Panc1 (cell line): Measurements from ENCODE around the gene FOXR1. TPM values are rescaled to one million over a fixed set of nuclear protein-coding genes. Genes with fewer than 3 reads are reported as not detected.
"Not testable (repeated sequence)": the region's sequence is repeated elsewhere in the genome, so short reads cannot be mapped to it uniquely, and the experiment has no call there.

Experiments used
- ATAC-seq: fragments of 200-7000 bp; cut with Tn5 transposase; 2 replicates; pipeline ENCODE4 v1.9.1; 2020; ENCODE audit warnings: mild to moderate bottlenecking, moderate library complexity
- BruUV-seq: library from RNA; stranded (reverse); fragments of 400-500 nt; replicated peaks from 2 replicates; lab custom pipeline; 2021; lab: Mats Ljungman, UMichigan
- CTCF ChIA-PET: fragments of 300-600 bp; sonication (Branson Sonifier 250); formaldehyde crosslinking; loops from one replicate; lab custom pipeline; 2022; ENCODE audit warnings: antibody characterized with exemption; lab: Charles Lee
- POLR2A ChIA-PET: fragments of 300-600 bp; sonication (Branson Sonifier 250); formaldehyde crosslinking; loops from one replicate; lab custom pipeline; 2022; ENCODE audit warnings: antibody characterized with exemption; lab: Charles Lee
- DNase-seq: peaks from one replicate; pipeline ENCODE4 v3.0.0-alpha.2; 2010; ENCODE audit warnings: low read depth, low spot score
- H3K27ac ChIP-seq: 2 replicates; pipeline ENCODE4 v1.5.1; 2011; ENCODE audit warnings: mild to moderate bottlenecking, low read length, inconsistent platforms
- H3K27me3 ChIP-seq: fragments of 200-500 bp; sonication (Bioruptor generic); 2 replicates; pipeline ENCODE4 v1.6.0; 2014; ENCODE audit warnings: low read length, inconsistent platforms; ENCODE audit not compliant: control insufficient read depth, insufficient read depth
- H3K36me3 ChIP-seq: fragments of 200-500 bp; sonication (Bioruptor generic); 2 replicates; pipeline ENCODE4 v1.5.1; 2014; ENCODE audit warnings: inconsistent platforms, mild to moderate bottlenecking, low read length, moderate library complexity; ENCODE audit not compliant: control insufficient read depth, insufficient read depth
- H3K4me1 ChIP-seq: 2 replicates; pipeline ENCODE4 v1.5.1; 2011; ENCODE audit warnings: inconsistent platforms, mild to moderate bottlenecking, low read length, moderate library complexity; ENCODE audit not compliant: control insufficient read depth, insufficient read depth
- H3K4me3 ChIP-seq, 2 experiments: 2 replicates each; pipeline ENCODE4 v1.5.1; 2011 to 2012; ENCODE audit warnings: low read depth in 2 of 2, low read length in 2 of 2, mild to moderate bottlenecking in 2 of 2, inconsistent platforms in 1 of 2, moderate library complexity in 1 of 2
- H3K9me3 ChIP-seq: fragments of 200-500 bp; sonication (Bioruptor generic); 2 replicates; pipeline ENCODE4 v1.5.1; 2014; ENCODE audit warnings: low read depth, mild to moderate bottlenecking, inconsistent platforms, low read length, moderate library complexity; ENCODE audit not compliant: control insufficient read depth, insufficient read depth
- CTCF ChIP-seq: fragments of 450-650 bp; IDR thresholded peaks from 2 replicates; pipeline ENCODE4 v1.5.1; 2017; ENCODE audit warnings: mild to moderate bottlenecking
- POLR2AphosphoS5 ChIP-seq: IDR thresholded peaks from 2 replicates; pipeline ENCODE4 v1.6.1; 2012; ENCODE audit warnings: mild to moderate bottlenecking, low read depth, low read length, moderate library complexity
- REST ChIP-seq, 2 experiments: IDR thresholded peaks; 2 replicates each; pipeline ENCODE4 v1.6.1; 2011 to 2012; ENCODE audit warnings: low read depth in 2 of 2, control low read depth in 1 of 2, low read length in 1 of 2, mild to moderate bottlenecking in 1 of 2, moderate library complexity in 1 of 2; ENCODE audit not compliant: insufficient read depth in 1 of 2
- SIN3A ChIP-seq: IDR thresholded peaks from 2 replicates; pipeline ENCODE4 v1.6.1; 2012; ENCODE audit warnings: low read depth, mild to moderate bottlenecking, low read length, moderate library complexity, borderline replicate concordance; ENCODE audit not compliant: insufficient read depth
- TCF7L2 ChIP-seq: IDR thresholded peaks from 2 replicates; pipeline ENCODE4 v1.6.1; 2011; ENCODE audit warnings: mild to moderate bottlenecking, low read depth, low read length, inconsistent platforms
- in situ Hi-C: cut with HindIII; loops from 2 replicates; pipeline ENCODE4 v1.10.0; 2016; ENCODE audit warnings: low sequenced_read_pairs, low pct_unique_long_range_greater_than_20kb
- intact Hi-C: fragments of 100-400 bp; cut with micrococcal nuclease; formaldehyde crosslinking; loops from one replicate; pipeline ENCODE4 v1.10.0; 2022; ENCODE audit not compliant: unreplicated experiment
- total RNA-seq: library from RNA; stranded (reverse); gene quantifications from one replicate; pipeline ENCODE4 v1.2.1, GENCODE V29; 2021; ENCODE audit not compliant: unreplicated experiment

The FOXR1 gene
- total RNA-seq, 1 experiment from 2014 or later, result not detected

- H3K4me3 ChIP-seq, H3K27ac ChIP-seq, H3K9me3 ChIP-seq, intact Hi-C loops, ATAC-seq, POLR2A ChIA-PET, H3K4me1 ChIP-seq, H3K27me3 ChIP-seq, BruUV-seq, DNase-seq, in situ Hi-C loops, H3K36me3 ChIP-seq: not testable (repeated sequence)
- CTCF ChIA-PET, result interaction anchor here (0.6 kb wide), 1 partner anchor 150 kb away, joined by 3 read pairs; no protein-coding TSS in a partner anchor
Measured at GRCh38 chr11:118969508-118969907, 2.1 kb upstream of the FOXR1 start.

GRCh38 chr11:118973985-118974384 lies 2.4 kb downstream of the FOXR1 start:
- DNase-seq (no peak), ATAC-seq (no peak)
- Histone ChIP-seq H3K4me1 (no peaks in the 10 kb centered on the region), H3K36me3 (no peaks in the 10 kb centered on the region), H3K27me3 (no peaks in the 10 kb centered on the region), H3K9me3 (no peaks in the 10 kb centered on the region), H3K27ac (no peak overlapping the region), H3K4me3 (no peak overlapping the region)
- no TSS peak for BruUV-seq
- intact Hi-C loops (no loop called here), in situ Hi-C loops (no loop called here)
- CTCF ChIA-PET, result interaction anchor here (0.5 to 1.0 kb wide), 2 partner anchors 16 to 18 kb away, joined by 4 read pairs; partner anchors contain the start of gene UPK2
- POLR2A ChIA-PET, result no interaction called here
- TF ChIP-seq SIN3A, result no peak
- TF ChIP-seq POLR2AphosphoS5, result no peak
- no peak for TF ChIP-seq REST (IDR thresholded peaks at IDR 0.05; ENCODE audit: insufficient read depth in 1 of 2, low read depth in 2 of 2, low read length in 1 of 2)
- TF ChIP-seq CTCF, result no peak
- no peak for TF ChIP-seq TCF7L2

GRCh38 chr11:118975771-118976709 lies 4.5 kb downstream of the FOXR1 start:
- in situ Hi-C loops, result no loop called here
- Histone ChIP-seq H3K4me3 (no peak overlapping the region), H3K4me1 (no peaks in the 10 kb centered on the region), H3K9me3 (no peaks in the 10 kb centered on the region), H3K27ac (no peak overlapping the region), H3K36me3 (no peaks in the 10 kb centered on the region), H3K27me3 (no peaks in the 10 kb centered on the region)
- ATAC-seq (no peak), DNase-seq (no peak)
- ChIA-PET CTCF (interaction anchor here (0.5 kb wide), 1 partner anchor 26 kb away, joined by 5 read pairs; no protein-coding TSS in a partner anchor), POLR2A (no interaction called here)
- TF ChIP-seq SIN3A, result no peak
- TF ChIP-seq REST (IDR thresholded peaks at IDR 0.05; ENCODE audit: insufficient read depth in 1 of 2, low read depth in 2 of 2, low read length in 1 of 2), result no peak
- no peak for TF ChIP-seq CTCF
- TF ChIP-seq TCF7L2, result no peak
- TF ChIP-seq POLR2AphosphoS5, result no peak
- intact Hi-C loops, result no loop called here
- no TSS peak for BruUV-seq
